22Rv1 (cell line): Measurements from ENCODE around the gene NCLN.
"Not testable (repeated sequence)": the region's sequence is repeated elsewhere in the genome, so short reads cannot be mapped to it uniquely, and the experiment has no call there.

Experiments
- H3K27ac ChIP-seq: fragments of 450-650 bp; 2 replicates; pipeline ENCODE4 v1.5.1; 2017
- ZFX ChIP-seq: fragments of 450-650 bp; IDR thresholded peaks from 2 replicates; pipeline ENCODE4 v1.6.1; 2017; ENCODE audit warnings: antibody characterized with exemption, borderline replicate concordance
- TF ChIP-seq, protein P1 (sequence below): fragments of 450-650 bp; IDR thresholded peaks from 2 replicates; pipeline ENCODE4 v1.5.1; 2017; ENCODE audit warnings: mild to moderate bottlenecking

The NCLN gene

DNA sequence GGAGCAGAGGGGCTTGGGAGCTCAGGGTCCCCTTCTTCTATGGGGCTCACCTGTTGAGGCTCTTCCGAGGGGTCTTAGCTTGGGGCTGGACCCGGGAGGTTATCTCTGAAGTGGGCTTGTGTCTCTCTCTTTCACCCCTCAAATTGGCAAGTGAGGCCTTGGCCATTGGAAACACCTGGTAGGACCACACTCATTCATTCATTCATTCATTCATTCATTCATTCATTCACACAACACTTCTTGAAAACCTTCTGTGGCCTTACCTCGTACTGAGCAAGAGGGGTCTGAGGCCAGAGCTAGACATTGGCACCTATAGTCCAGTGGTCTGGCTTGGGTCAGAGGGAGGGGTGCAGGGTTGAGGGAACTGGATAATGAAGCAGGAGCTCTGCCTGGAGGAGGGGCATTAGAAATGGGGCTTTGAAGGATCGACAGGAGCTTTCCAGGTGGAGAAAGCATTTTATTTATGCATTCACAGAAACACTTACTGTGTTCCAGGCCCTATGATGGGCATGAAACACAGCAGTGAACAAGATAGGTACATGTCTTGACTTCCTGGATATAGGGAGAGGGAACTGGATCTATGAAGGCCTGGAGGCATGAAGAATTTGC, 44.3 kb downstream of the NCLN start:
- H3K27ac ChIP-seq = no peak overlapping the region

DNA sequence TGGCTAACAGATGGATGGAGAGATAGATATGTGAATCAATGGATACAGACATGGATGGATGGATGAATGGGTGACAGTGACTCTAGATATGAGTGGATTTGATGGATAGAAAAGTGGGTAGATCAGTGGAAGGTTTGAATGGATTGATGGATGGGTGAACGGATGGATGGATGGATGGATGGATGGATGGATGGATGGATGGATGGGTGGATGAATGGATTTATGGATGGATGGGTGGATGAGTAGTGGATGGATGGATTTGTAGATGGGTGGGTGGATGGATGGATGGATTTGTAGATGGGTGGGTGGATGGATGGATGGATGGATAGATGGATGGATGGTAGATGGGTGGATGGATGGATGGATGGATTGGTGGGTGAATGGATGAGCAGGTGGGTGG, 45.6 kb downstream of the NCLN start:
- no peak for TF ChIP-seq ZFX
- TF ChIP-seq, protein P1, sequence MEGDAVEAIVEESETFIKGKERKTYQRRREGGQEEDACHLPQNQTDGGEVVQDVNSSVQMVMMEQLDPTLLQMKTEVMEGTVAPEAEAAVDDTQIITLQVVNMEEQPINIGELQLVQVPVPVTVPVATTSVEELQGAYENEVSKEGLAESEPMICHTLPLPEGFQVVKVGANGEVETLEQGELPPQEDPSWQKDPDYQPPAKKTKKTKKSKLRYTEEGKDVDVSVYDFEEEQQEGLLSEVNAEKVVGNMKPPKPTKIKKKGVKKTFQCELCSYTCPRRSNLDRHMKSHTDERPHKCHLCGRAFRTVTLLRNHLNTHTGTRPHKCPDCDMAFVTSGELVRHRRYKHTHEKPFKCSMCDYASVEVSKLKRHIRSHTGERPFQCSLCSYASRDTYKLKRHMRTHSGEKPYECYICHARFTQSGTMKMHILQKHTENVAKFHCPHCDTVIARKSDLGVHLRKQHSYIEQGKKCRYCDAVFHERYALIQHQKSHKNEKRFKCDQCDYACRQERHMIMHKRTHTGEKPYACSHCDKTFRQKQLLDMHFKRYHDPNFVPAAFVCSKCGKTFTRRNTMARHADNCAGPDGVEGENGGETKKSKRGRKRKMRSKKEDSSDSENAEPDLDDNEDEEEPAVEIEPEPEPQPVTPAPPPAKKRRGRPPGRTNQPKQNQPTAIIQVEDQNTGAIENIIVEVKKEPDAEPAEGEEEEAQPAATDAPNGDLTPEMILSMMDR = no peak
- no peak overlapping the region for H3K27ac ChIP-seq

More for the DNA sequence above, 44.3 kb downstream of the NCLN start:
- TF ChIP-seq ZFX = no peak
- TF ChIP-seq, protein P1 = no peak

DNA sequence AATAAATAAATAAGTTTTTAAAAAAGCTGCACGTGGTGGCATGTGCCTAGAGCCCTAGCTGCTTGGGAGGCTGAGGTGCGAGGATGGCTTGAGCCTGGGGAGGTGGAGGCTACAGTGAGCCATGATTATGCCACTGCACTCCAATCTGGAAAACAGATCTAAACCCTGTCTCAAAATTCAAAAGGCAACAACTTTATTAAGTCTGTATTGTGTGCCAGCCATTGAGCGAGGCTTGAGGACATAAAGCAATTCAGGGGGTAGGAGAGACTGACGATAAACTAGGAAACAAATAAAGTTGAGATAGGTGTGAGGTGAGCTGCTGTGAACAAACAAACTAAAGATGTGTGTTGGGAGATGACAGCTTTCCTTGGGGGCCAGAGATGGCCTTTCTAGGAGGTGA, 47.4 kb downstream of the NCLN start:
- H3K27ac ChIP-seq = no peak overlapping the region
- TF ChIP-seq ZFX = no peak
- TF ChIP-seq, protein P1 = no peak

DNA sequence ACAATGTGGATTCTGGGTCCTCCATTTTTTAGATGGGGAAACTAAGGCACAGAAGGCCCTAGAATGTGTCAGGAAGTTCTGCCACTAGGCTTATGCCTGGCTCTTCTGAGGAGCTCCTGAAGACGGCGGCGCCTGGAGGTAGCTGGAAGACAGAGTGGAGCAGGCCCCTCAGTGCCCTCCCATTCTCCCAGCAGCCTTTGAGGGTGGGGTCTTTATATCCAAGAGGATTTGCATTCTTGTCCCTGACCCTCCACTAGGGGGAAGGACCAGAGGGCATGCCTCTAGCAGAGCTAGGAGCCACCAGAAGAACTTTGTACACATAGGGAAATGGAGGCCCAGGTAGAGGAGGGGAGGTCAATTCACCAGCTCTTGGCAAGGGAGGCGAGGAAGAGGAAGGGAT, 48.1 kb downstream of the NCLN start:
- no peak for TF ChIP-seq ZFX
- TF ChIP-seq, protein P1 = no peak
- H3K27ac ChIP-seq = no peak overlapping the region

DNA sequence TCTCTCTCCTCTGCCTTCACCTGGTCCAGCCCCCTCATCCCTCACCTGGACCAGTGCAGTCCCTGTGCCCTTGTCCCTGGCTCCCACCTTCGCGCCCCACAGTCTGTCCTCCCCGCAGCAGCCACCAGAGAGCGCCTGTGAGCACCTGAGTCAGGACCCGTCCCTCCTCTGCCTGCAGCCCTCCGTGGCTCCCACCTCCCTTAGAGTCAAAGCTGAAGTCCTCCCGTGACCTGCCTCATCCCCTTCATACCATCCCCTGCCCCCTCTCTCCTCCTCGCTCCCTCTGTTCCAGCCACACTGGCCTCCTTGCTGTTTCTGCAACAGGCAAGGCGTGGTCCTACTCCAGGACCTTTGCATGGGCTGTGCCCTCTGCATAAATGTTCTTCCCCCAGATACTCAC, 49.1 kb downstream of the NCLN start:
- TF ChIP-seq ZFX = no peak
- TF ChIP-seq, protein P1 = peak; percentile 69
- no peak overlapping the region for H3K27ac ChIP-seq

DNA sequence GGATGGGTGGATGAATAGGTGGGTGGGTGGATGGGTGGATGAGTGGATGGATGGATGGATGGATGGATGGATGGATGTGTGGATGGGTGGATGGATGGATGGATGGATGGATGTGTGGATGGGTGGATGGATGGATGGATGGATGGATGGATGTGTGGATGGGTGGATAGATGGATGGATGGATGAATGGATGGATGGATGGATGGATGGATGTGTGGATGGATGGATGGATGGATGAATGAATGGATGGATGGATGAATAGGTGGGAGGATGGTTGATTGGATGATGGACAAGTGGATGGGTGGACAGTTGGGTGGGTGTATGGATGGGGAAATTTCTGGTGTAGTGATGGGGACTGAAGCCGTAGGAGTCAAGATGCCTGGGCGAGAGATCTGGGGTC, 49.9 kb downstream of the NCLN start:
- not testable (repeated sequence) for H3K27ac ChIP-seq

DNA sequence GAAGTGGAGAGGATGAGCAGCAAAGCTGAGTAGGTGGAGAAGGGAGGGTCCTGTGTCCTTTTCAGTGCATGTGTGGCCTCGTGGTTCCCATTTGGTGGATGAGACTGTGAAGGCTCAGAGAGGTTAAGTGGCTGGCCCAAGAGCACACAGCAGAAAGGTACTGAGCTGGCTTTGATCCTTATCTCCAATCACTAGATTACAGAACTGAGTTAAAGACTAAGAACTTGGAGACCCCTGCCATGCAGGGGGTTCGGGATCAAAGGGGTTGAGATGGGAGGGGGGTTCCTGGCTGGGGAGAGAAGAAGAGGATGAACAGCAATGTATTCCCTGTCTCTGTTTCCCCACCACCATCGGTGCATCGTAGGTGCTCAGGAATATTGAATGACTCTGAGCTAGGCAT, 50.5 kb downstream of the NCLN start:
- H3K27ac ChIP-seq = no peak overlapping the region
- TF ChIP-seq ZFX = no peak
- TF ChIP-seq, protein P1 = no peak

DNA sequence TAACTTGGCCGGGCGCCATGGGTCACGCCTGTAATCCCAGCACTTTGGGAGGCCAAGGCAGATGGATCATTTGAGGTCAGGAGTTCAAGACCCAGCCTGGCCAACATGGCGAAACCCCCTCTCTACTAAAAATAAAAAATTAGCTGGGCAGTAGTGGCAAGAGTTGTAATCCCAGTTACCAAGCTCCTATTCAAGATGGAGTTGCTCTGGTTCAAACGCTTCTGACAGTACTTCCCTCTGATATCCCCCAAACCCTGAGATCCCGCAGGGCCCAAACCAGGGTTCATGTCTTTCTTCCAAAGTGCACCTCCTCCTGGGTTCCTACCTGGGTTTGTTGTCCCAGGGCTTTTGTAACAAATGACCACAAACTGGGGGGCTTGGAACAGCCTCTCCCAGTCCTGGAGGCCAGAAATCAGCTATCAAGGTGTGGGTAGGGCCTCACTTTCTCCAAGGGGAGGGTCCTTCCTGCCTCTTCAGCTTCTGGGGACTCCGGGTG, 52.4 kb downstream of the NCLN start:
- TF ChIP-seq ZFX = no peak
- TF ChIP-seq, protein P1 = no peak
- H3K27ac ChIP-seq = no peak overlapping the region
